Stimulated activated CD8-positive, alpha-beta memory T cell treated with anti-CD3 and anti-CD28 coated beads, Interleukin-15, amount 100 ng/mL, for 1 hour (primary cell): Measurements from ENCODE around the gene LMF1.

ENCODE experiments used
- DNase-seq: peaks from one replicate; pipeline ENCODE4 v3.0.0-alpha.2; 2020; ENCODE audit warnings: low read depth

LMF1 gene

DNA sequence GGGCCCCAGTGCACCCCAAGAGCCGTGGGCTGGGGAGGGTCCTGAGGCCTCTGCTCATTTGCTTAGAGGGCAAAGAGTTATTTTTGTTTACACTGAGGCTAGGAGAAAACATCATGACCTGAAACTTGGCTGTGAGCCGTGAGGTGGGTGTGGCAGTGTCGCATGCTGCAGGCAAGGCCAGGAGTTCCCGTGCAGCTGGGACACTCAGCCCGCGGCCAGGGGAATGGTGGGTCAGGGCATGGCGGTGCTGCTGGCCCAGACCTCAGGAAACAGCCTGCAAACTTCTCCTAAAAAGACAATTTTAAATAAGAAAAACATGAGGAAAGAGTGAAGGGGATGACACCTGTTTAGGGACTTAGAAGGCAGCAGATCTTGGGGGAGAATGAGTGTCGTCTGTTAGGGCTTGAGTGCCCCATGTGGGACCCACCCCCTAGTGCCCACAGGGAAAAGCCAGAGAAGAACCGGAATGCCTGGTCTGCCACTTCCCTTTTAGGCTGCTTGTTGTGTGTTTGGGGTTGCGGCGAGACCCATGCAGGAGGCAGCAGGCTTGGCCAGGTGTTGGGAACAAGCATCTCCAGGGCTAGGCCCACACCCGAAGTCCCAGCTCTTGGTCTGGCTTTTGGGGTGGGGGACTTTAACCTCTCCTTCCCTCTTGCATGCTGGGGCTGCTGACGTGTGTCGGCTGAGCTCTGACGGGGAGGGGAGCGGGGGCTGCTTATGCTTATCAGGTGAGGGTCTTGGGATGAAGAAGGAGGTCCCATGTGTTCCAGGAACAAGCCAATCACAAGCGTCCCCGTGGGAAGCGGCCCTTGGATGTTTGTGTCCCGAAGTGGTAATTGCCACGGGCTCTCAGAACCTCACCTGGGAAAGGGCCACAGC, 89.3 kb downstream of the LMF1 start:
- DNase-seq, result no peak

GRCh38 chr16:880471-881171, 90.2 kb downstream of the LMF1 start:
- no peak for DNase-seq

DNA sequence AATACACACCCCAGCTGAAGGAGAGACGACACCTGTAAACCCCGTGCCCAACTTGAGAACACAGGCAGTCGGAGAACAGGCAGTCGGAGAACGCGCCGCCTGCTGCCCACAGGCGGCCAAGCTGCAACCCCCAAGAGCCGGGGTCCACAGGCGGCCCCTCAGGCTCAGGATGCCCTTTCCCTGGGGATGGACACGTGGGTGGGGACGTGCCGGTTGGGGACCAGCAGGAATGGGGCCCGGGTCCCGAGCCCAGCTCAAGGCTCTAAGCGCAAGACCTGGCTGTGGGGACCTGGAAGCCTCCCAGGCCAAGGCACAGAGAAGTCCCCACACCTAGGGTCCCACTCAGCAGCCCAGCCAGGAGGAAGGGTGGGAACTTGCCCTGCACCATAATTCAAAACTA, 90.8 kb downstream of the LMF1 start:
- no peak for DNase-seq

GRCh38 chr16:879461-879861, 91.3 kb downstream of the LMF1 start:
- DNase-seq, result no peak

- DNase-seq, result no peak
Observed at GRCh38 chr16:878886-879285, 91.9 kb downstream of the LMF1 start.

DNA sequence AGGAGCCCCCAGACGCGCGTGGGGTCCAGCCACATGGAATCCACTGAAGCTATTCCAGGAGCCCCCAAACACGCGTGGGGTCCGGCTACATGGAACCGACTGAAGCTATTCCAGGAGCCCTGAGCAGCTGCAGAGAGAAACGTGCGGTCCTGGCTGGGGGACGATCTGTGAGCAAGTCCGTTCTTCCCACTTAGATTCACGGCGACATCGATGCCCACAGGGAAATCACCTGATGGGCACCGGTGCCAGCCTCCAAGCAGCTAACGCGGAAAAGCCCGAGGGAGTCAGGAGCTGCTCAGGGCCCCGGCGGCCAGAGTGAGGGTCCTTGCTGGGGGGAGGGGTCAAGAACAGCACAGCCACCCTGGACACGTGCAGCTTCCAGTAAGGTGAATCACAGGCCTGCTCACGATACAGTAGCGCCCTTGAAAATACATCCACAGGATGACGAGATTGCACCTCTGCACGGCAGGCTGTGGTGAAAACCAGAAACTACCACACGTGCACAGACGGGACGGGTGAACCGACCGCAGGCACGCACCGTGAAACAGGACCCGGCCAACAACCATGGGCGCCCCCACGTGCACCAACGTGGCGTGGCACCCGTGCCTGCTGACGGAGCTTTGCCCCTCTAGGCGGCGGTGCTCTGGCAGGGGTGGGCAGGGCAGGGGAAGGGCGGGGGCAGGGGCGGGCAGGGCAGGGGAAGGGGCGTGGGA, 92.6 kb downstream of the LMF1 start:
- no peak for DNase-seq

GRCh38 chr16:877242-878071, 93.3 kb downstream of the LMF1 start:
- no peak for DNase-seq

- DNase-seq, result no peak
Observed at GRCh38 chr16:876523-877241, 94.1 kb downstream of the LMF1 start.

- no peak for DNase-seq
Observed at GRCh38 chr16:876041-876335, 94.8 kb downstream of the LMF1 start.

DNA sequence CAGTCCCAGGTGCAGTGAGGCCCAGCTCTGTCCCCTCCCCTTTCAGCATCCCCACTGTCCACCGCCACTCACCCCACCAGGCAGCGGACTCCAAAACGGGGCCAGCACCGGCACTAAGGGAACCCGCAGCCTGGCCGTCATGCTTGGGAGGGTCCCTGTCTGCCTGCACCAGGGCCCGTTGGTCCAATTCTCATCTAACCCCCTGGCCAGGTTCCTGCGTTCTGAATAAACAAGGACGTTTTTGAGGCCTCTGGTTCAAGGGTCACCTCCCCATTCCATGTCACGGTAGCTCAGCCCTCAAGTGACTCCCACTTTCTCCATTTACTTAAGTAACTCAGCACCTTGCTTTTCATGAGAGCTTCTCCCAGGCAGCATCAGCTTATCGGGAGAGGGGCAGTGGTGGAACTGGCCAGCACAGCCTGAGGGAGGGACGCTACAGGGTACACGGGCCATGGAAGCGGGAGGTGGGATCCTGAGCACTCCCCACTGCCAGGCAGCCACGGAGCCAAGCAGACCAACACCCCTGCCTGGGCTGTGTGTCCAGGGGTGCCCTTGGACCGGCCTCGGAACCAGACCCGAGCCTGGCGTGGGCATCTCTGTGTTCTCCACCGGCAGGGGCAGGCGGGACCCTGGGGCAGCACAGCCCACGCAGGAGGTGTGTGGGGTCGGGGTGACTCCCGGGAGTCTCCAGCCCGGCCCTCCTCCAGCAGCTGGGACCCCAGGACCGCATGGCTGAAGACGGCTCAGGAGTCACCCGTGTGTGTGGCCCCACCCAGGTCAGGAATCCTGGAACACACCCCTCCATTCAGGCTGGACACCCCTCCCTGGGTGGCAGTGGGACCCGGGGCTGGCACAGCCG, 95.4 kb downstream of the LMF1 start:
- DNase-seq, result no peak

- DNase-seq, result no peak
Observed at GRCh38 chr16:874366-875181, 96.2 kb downstream of the LMF1 start.

DNA sequence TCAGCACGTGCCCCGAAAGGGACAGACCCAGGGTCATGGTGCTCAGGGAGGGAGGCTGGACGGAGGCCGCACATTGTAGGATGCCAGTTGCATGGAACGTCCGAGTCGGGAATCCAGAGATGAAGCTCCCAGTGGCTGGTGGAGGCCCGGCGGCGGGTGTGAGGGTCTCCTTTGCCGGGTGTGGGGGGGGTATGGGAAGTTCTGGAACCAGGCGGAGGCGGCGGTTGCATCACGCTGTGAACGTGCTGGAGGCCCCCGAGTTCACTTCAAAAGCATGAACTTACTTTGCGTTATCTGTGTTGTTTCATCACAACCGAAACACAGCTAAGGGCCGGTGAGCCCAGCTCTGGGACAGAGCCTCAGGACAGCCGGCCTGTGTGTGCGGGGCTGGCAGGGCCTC, 96.9 kb downstream of the LMF1 start:
- DNase-seq, result no peak

DNA sequence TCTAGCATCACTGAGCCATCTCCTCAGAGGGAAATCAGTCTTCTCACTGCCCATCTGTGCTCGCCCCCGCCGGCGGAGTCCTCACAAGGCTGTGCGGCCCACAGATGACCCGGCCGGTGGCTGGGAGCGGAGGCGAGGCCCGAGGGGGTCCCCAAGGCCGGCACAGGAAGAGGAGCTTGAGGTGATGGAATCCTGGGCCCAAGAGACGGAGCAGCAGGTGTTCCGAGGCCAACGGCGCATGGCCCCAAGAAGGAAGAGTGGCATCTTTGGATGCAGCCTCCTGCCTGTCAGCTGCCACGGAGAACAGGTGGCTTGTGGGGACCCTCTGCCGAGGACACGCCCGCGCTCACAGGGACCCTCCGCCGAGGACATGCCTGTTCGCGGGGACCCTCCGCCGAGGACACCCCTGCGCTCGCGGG, 97.5 kb downstream of the LMF1 start:
- no peak for DNase-seq

DNA sequence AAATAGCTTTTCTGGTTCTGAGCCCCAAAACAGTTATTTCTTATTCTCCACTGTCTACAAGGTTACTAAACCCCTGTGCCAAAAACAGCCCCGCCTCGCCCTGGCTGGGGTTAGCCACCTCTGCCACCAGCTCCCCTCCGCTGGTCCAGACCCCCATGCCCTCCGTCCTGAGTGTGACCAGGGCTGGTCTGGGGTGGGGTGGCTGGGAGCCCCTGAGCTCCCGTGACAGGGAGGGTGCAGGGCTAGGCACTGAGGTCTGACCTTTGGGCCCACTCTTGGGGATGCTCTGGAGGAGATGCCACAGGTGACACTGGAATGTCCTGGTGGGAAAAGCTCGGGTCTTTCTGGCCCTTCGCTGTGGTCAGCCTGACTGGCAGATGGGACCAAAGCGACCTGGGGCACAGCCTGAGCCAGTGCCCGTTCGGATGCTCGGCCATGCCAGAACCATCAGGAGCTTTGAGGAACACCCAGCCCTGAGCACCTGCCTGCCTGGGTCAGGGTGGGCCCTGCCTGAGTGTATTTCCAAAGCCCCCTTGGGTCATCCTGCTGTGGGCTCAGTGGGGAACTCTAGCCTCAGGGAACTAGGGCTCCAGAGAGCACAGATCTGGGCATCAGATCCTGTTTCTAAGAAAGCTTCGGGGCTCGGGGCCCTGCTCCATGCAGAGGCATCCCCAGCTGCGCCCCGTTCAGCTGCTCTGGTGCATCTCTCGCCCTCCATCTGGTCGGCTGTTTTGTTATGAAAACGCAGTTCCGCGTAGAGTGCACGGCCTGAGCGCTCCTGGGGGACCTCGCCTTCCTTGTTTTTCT, 98.1 kb downstream of the LMF1 start:
- no peak for DNase-seq

GRCh38 chr16:871562-872345, 99.0 kb downstream of the LMF1 start:
- no peak for DNase-seq

GRCh38 chr16:870856-871561, 99.8 kb downstream of the LMF1 start:
- no peak for DNase-seq
